Stimulated activated CD4-positive, alpha-beta T cell treated with anti-CD3 and anti-CD28 coated beads, Interleukin-2, amount 100 ng/mL, for 48 hours (primary cell): ENCODE measurements around the gene ITGA11.

Experiments
- DNase-seq, 2 donors: peaks; one replicate each; pipeline ENCODE4 v3.0.0-alpha.2; 2020

The ITGA11 gene

GRCh38 chr15:68319997-68320396, 112.0 kb downstream of the ITGA11 start:
- no peak for DNase-seq

- DNase-seq, result no peak
Observed at GRCh38 chr15:68318931-68319909, 112.7 kb downstream of the ITGA11 start.

GRCh38 chr15:68318008-68318835, 113.7 kb downstream of the ITGA11 start:
- no peak for DNase-seq

GRCh38 chr15:68317281-68318007, 114.5 kb downstream of the ITGA11 start:
- DNase-seq, result no peak

GRCh38 chr15:68316061-68316804, 115.7 kb downstream of the ITGA11 start:
- DNase-seq, result no peak

- no peak for DNase-seq
Observed at GRCh38 chr15:68315495-68316031, 116.4 kb downstream of the ITGA11 start.

GRCh38 chr15:68315035-68315434, 116.9 kb downstream of the ITGA11 start:
- no peak for DNase-seq

GRCh38 chr15:68314563-68314962, 117.4 kb downstream of the ITGA11 start:
- no peak for DNase-seq

- no peak for DNase-seq
Observed at GRCh38 chr15:68313501-68314410, 118.2 kb downstream of the ITGA11 start.

GRCh38 chr15:68312701-68313204, 119.2 kb downstream of the ITGA11 start:
- DNase-seq, result no peak

GRCh38 chr15:68311859-68312557, 120.0 kb downstream of the ITGA11 start:
- no peak for DNase-seq

GRCh38 chr15:68311464-68311835, 120.5 kb downstream of the ITGA11 start:
- DNase-seq, result no peak

- DNase-seq, result no peak
Observed at GRCh38 chr15:68310804-68311463, 121.0 kb downstream of the ITGA11 start.

GRCh38 chr15:68310178-68310803, 121.7 kb downstream of the ITGA11 start:
- DNase-seq, result no peak

GRCh38 chr15:68309024-68309423, 122.9 kb downstream of the ITGA11 start:
- no peak for DNase-seq

- DNase-seq, result no peak
Observed at GRCh38 chr15:68307131-68307928, 124.6 kb downstream of the ITGA11 start.

GRCh38 chr15:68305420-68305871, 126.5 kb downstream of the ITGA11 start:
- DNase-seq, result no peak
